ENCODE data around the gene HEATR3.

- TF ChIP-seq CTCF (IDR thresholded peaks at IDR 0.05) = no peak
- no peak for TF ChIP-seq RCOR1 (IDR thresholded peaks at IDR 0.05; ENCODE audit: low read depth, low read length)
- no peak for TF ChIP-seq MAX (IDR thresholded peaks at IDR 0.05)
- no peak for TF ChIP-seq HMGXB4 (CRISPR knock-in tag; IDR thresholded peaks at IDR 0.05; ENCODE audit: borderline replicate concordance)
- TF ChIP-seq REST (IDR thresholded peaks at IDR 0.05) = no peak
- TF ChIP-seq SMC3 (IDR thresholded peaks at IDR 0.05) = no peak
- no peak for TF ChIP-seq USF2 (IDR thresholded peaks at IDR 0.05)
- no peak for TF ChIP-seq TP53 (CRISPR knock-in tag; IDR thresholded peaks at IDR 0.05)
- TF ChIP-seq CEBPB (IDR thresholded peaks at IDR 0.05) = no peak
- no peak for TF ChIP-seq JUNB (IDR thresholded peaks at IDR 0.05)
- TF ChIP-seq MAFK (IDR thresholded peaks at IDR 0.05; ENCODE audit: partially characterized antibody) = no peak
These were observed 44.2 kb upstream of the HEATR3 start for GRCh38 chr16:50021544-50021943.
